ENCODE data around the gene KNDC1. TPM values are rescaled to one million over a fixed set of nuclear protein-coding genes. Genes with fewer than 3 reads are reported as not detected.

Gene KNDC1
- total RNA-seq, 1 donor from 2014 or later = 10.3 TPM

DNA sequence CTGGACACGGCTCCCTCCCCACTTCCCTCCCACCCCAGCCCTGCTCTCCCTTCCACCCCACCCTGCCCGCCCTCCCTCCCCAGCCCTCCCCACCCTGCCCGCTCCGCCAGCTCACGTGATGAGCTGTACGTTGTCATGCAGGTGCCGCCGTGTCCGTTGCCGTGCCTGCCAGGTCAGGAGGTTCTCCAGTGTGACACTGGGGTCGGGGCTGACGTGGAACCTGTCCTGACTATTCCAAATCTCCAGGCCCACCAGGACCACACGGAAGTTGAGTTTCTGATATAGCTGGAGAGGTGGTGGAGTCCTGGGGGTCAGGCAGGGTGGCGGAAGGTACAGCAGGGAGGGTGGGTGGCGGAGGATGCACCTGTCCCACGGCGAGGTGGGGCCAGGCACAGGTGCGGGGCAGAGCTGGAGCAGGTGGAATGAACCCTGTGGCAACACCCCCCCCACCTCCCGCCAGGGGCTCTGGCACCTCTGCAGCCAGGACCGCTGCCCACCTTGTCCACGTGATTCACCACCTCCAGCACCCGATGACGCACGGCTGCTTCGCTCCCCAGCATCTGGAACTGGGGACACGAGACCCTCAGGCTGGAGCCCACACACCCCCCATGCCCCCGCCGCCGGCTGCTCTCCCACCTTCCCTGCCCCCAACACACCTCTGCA is 112.4 kb downstream of the KNDC1 start:
- DNase-seq (no peak), ATAC-seq (no peak)
- Histone ChIP-seq H3K4me3 (no peak overlapping the region), H3K4me1 (peaks cover 29% of the 10 kb centered on the region), H3K36me3 (peaks cover 29% of the 10 kb centered on the region), H3K9me3 (no peaks in the 10 kb centered on the region), H3K27me3 (ENCODE audit: low read depth) (peaks cover 18% of the 10 kb centered on the region), H3K27ac (no peak overlapping the region)
- intact Hi-C loops (cut with DNase I) = no loop called here
- TF ChIP-seq, protein P1, sequence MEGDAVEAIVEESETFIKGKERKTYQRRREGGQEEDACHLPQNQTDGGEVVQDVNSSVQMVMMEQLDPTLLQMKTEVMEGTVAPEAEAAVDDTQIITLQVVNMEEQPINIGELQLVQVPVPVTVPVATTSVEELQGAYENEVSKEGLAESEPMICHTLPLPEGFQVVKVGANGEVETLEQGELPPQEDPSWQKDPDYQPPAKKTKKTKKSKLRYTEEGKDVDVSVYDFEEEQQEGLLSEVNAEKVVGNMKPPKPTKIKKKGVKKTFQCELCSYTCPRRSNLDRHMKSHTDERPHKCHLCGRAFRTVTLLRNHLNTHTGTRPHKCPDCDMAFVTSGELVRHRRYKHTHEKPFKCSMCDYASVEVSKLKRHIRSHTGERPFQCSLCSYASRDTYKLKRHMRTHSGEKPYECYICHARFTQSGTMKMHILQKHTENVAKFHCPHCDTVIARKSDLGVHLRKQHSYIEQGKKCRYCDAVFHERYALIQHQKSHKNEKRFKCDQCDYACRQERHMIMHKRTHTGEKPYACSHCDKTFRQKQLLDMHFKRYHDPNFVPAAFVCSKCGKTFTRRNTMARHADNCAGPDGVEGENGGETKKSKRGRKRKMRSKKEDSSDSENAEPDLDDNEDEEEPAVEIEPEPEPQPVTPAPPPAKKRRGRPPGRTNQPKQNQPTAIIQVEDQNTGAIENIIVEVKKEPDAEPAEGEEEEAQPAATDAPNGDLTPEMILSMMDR (IDR thresholded peaks at IDR 0.05) = no peak

DNA sequence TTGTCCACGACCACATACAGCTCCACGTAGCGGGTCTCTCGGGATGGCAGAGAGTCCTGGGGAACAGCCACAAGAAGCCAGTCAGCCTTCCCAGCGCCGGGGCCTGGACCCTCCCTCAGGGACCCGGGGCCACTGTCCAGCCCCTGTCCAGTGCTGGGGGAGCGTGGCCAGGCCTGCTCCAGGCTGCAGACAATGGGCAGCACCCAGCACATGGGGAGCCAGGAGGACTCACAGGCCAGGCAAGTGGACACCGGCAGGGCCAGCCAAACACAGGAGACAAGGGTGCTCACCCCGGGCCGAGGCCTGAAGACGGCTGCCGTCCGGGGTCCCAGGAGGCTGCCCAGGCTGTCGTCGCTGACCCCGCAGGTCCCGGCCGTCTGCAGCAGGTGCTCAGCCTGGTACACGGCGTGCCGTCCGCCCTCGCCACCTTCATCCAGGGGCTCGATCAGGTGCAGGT is 113.0 kb downstream of the KNDC1 start:
- H3K36me3 ChIP-seq = peaks cover 29% of the 10 kb centered on the region
- no peaks in the 10 kb centered on the region for H3K9me3 ChIP-seq
- intact Hi-C loops (cut with DNase I) = no loop called here
- TF ChIP-seq, protein P1 (IDR thresholded peaks at IDR 0.05) = no peak
- H3K4me1 ChIP-seq = peaks cover 35% of the 10 kb centered on the region
- DNase-seq = no peak
- ATAC-seq = no peak
- H3K27ac ChIP-seq = no peak overlapping the region
- H3K4me3 ChIP-seq = no peak overlapping the region
- H3K27me3 ChIP-seq (ENCODE audit: low read depth) = peaks cover 18% of the 10 kb centered on the region

DNA sequence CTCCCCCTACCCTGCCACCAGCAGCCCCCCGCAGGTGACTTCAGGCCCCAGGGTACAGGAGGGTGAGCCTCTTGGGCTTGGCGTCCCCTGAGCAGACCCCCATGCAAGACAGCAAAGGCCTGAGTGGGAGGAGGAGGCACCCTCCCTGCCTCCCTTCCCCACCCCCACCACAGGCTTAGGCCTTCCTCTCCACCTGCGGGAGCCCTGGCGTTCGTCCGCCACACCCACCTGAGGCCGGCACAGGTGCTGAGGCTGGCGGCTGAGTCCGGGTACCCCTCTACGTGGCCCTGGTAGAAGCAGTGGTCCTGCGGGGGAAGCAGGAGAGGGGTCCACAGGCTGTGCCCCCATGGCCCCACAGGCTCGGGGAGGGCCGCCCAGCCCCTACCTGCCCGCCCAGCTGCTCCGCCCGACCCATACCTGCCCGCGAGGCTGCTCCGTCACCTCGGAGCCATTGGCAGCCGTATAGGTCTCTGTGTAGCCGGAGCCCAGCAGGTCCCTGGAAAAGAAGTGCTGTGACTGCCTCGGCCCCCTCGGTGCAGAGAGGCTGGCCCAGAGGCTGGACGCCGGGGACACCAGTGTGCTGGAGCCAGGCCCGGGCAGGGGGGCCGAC is 113.6 kb downstream of the KNDC1 start:
- Histone ChIP-seq H3K36me3 (peaks cover 29% of the 10 kb centered on the region), H3K27ac (no peak overlapping the region), H3K9me3 (no peaks in the 10 kb centered on the region), H3K4me3 (no peak overlapping the region), H3K4me1 (peaks cover 41% of the 10 kb centered on the region), H3K27me3 (ENCODE audit: low read depth) (peaks cover 18% of the 10 kb centered on the region)
- DNase-seq (no peak), ATAC-seq (no peak)
- intact Hi-C loops (cut with DNase I) = no loop called here
- TF ChIP-seq, protein P1 (IDR thresholded peaks at IDR 0.05) = no peak

DNA sequence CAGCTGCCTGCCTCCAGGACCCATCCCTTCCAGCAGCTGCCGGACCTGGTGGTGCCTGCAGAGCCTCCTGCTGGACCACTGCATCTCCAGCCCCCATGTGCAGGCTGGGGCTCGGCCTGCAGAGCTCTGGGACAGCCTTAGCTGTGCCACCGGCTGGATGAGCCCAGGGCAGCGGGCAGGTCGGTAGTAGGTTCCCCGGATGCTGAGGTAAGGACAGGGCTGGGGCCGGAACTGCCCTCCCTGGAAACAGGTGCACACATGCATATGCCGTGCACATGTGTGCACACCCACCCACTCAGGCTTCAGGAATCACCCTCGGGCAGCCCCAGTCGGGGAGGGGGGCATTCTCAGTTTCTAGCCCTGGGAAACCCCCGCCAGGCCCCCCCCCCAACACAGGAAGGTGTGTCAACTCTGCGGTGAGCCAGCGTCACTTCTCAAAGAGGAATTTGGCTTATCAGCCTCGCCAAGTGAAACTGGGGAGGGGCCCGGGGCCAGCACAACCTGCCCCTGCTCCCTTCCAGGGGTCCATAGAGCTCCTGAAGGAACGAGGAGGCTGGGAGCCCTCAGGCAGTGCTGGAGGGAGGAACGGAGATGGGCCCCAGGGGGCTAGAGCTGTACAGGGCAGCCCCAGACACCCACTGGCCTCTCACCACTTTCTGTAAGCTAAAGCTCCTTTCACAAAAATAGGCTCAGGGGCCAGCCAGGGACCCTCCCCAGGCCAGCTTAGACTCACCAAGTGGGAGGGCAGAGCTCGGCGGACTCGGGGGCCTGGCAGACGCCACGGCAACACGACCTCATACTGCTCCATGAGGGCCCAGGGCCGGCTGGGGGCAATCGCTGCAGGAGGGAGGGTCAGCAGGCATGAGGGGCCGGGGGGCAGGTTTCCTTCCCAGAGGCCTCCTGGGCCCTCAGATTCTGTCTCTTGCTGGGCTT is 115.0 kb downstream of the KNDC1 start:
- Histone ChIP-seq H3K4me1 (peaks cover 46% of the 10 kb centered on the region), H3K9me3 (no peaks in the 10 kb centered on the region), H3K36me3 (peaks cover 28% of the 10 kb centered on the region), H3K27ac (peak overlapping the region; percentile 81), H3K4me3 (peak overlapping the region; percentile 50), H3K27me3 (ENCODE audit: low read depth) (peaks cover 18% of the 10 kb centered on the region)
- intact Hi-C loops (cut with DNase I) = no loop called here
- DNase-seq = peak; percentile 67
- ATAC-seq = peak; percentile 9 to 30
- TF ChIP-seq, protein P1 (IDR thresholded peaks at IDR 0.05) = no peak

DNA sequence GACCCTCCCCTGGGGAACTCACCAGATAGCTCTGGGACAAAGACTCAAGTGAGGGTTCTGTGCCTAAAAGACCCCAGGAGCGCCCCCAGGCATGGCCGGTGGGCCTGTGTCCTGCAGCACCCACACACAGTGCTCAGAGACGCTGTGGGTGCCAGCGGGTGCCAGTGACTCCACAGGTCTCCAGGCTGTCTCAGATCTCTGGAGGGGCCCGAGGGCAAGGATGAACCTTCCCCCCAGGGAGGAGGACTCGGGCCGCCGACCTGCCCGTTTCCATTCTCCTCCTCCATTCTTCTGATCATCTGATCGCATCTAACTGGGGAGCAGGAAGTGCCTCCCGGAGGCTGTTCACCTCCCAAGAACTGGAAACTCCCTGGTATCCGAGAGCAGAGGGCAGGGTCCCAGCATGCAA is 115.7 kb downstream of the KNDC1 start:
- ATAC-seq (peak; percentile 3 to 5), DNase-seq (no peak)
- Histone ChIP-seq H3K36me3 (peaks cover 27% of the 10 kb centered on the region), H3K9me3 (no peaks in the 10 kb centered on the region), H3K4me1 (peaks cover 46% of the 10 kb centered on the region), H3K27me3 (ENCODE audit: low read depth) (peaks cover 18% of the 10 kb centered on the region), H3K4me3 (peak overlapping the region; percentile 50), H3K27ac (peak overlapping the region; percentile 81)
- intact Hi-C loops (cut with DNase I) = no loop called here
- TF ChIP-seq, protein P1 (IDR thresholded peaks at IDR 0.05) = no peak

Data from lower lobe of right lung (tissue), 2 donors.